ENCODE measurements around the gene VGF.

Gene VGF

GRCh38 chr7:101172854-101173751 lies 7.7 kb upstream of the VGF start:
- H3K4me3 ChIP-seq (ENCODE audit: low read depth, low read length): no peak overlapping the region
- no peak for TF ChIP-seq CTCF (IDR thresholded peaks at IDR 0.05; ENCODE audit: borderline replicate concordance, insufficient read depth, low read depth, low read length)

- H3K4me3 ChIP-seq (ENCODE audit: low read depth, low read length): no peak overlapping the region
- no peak for TF ChIP-seq CTCF (IDR thresholded peaks at IDR 0.05; ENCODE audit: borderline replicate concordance, insufficient read depth, low read depth, low read length)
Measured at GRCh38 chr7:101172005-101172853, 6.9 kb upstream of the VGF start.

- TF ChIP-seq CTCF (IDR thresholded peaks at IDR 0.05; ENCODE audit: borderline replicate concordance, insufficient read depth, low read depth, low read length): 0 out of 2 replicates have a peak, but pooled peaks have one; percentile 11
- H3K4me3 ChIP-seq (ENCODE audit: low read depth, low read length): no peak overlapping the region
Measured at GRCh38 chr7:101171442-101171837, 6.1 kb upstream of the VGF start.

- no peak for TF ChIP-seq CTCF (IDR thresholded peaks at IDR 0.05; ENCODE audit: borderline replicate concordance, insufficient read depth, low read depth, low read length)
- no peak overlapping the region for H3K4me3 ChIP-seq (ENCODE audit: low read depth, low read length)
Measured at GRCh38 chr7:101170617-101171441, 5.5 kb upstream of the VGF start.

- peak; percentile 96 for TF ChIP-seq CTCF (IDR thresholded peaks at IDR 0.05; ENCODE audit: borderline replicate concordance, insufficient read depth, low read depth, low read length)
- H3K4me3 ChIP-seq (ENCODE audit: low read depth, low read length): no peak overlapping the region
Measured at GRCh38 chr7:101169838-101170551, 4.6 kb upstream of the VGF start.
